HG02870 (cell line): ENCODE results near the gene LMOD2.
A peak's percentile ranks its signal among the peaks of the same experiment; 100 is the strongest.
"Not testable (repeated sequence)": the region's sequence is repeated elsewhere in the genome, so short reads cannot be mapped to it uniquely, and the experiment has no call there.

Source experiments
- ATAC-seq: cut with Tn5 transposase; IDR thresholded peaks from one replicate; pipeline ENCODE4 v1.9.1; 2021; ENCODE audit warnings: mild to moderate bottlenecking, moderate library complexity; ENCODE audit not compliant: unreplicated experiment

The LMOD2 gene

GRCh38 chr7:123655614-123656013 is at the start of gene LMOD2:
LMOD2 (plus strand) TSS chr7:123655866; CDS start chr7:123655964, 98 bp downstream.
- ATAC-seq: no peak

- ATAC-seq: no peak
Measured at GRCh38 chr7:123607423-123607975, 48.2 kb upstream of the LMOD2 start.

- ATAC-seq: no peak
Measured at GRCh38 chr7:123608991-123609882, 46.4 kb upstream of the LMOD2 start.

GRCh38 chr7:123609883-123610239 is 45.8 kb upstream of the LMOD2 start:
- ATAC-seq: no peak

- no peak for ATAC-seq
Measured at GRCh38 chr7:123612024-123612423, 43.6 kb upstream of the LMOD2 start.

GRCh38 chr7:123615344-123615743 is 40.3 kb upstream of the LMOD2 start:
- no peak for ATAC-seq

GRCh38 chr7:123616223-123616622 is 39.4 kb upstream of the LMOD2 start:
- no peak for ATAC-seq

GRCh38 chr7:123621707-123622106 is 34.0 kb upstream of the LMOD2 start:
- ATAC-seq: no peak

- no peak for ATAC-seq
Measured at GRCh38 chr7:123622660-123623386, 32.8 kb upstream of the LMOD2 start.

- ATAC-seq: peak; percentile 93
Measured at GRCh38 chr7:123624527-123625183, 31.0 kb upstream of the LMOD2 start.

- no peak for ATAC-seq
Measured at GRCh38 chr7:123625254-123625653, 30.4 kb upstream of the LMOD2 start.

GRCh38 chr7:123627851-123628250 is 27.8 kb upstream of the LMOD2 start:
- ATAC-seq: no peak

GRCh38 chr7:123628829-123629228 is 26.8 kb upstream of the LMOD2 start:
- ATAC-seq: no peak

GRCh38 chr7:123629281-123629680 is 26.4 kb upstream of the LMOD2 start:
- no peak for ATAC-seq

- ATAC-seq: no peak
Measured at GRCh38 chr7:123632808-123633207, 22.9 kb upstream of the LMOD2 start.

- no peak for ATAC-seq
Measured at GRCh38 chr7:123633553-123633952, 22.1 kb upstream of the LMOD2 start.

GRCh38 chr7:123634011-123634573 is 21.6 kb upstream of the LMOD2 start:
- not testable (repeated sequence) for ATAC-seq

- ATAC-seq: peak; percentile 54
Measured at GRCh38 chr7:123635551-123636359, 19.9 kb upstream of the LMOD2 start.

- ATAC-seq: no peak
Measured at GRCh38 chr7:123637203-123637602, 18.5 kb upstream of the LMOD2 start.

- no peak for ATAC-seq
Measured at GRCh38 chr7:123637878-123638277, 17.8 kb upstream of the LMOD2 start.
